CD4-positive, alpha-beta T cell treated with Interleukin-12 subunit alpha and Interleukin-12 subunit beta, for 1 hour (primary cell): Measurements from ENCODE around the gene ARHGEF12.

ENCODE experiments used
- DNase-seq: peaks from one replicate; pipeline ENCODE4 v3.0.0-alpha.2; 2020

ARHGEF12 gene

GRCh38 chr11:120432056-120433018 is 96.1 kb downstream of the ARHGEF12 start:
- DNase-seq, result no peak

GRCh38 chr11:120441592-120441991 is 105.4 kb downstream of the ARHGEF12 start:
- no peak for DNase-seq

GRCh38 chr11:120442031-120442430 is 105.8 kb downstream of the ARHGEF12 start:
- no peak for DNase-seq

GRCh38 chr11:120446802-120447201 is 110.6 kb downstream of the ARHGEF12 start:
- no peak for DNase-seq

- no peak for DNase-seq
These were observed 112.0 kb downstream of the ARHGEF12 start for GRCh38 chr11:120448240-120448639.

GRCh38 chr11:120455487-120455886 is 119.3 kb downstream of the ARHGEF12 start:
- no peak for DNase-seq

GRCh38 chr11:120457996-120458395 is 121.8 kb downstream of the ARHGEF12 start:
- DNase-seq, result no peak

GRCh38 chr11:120462825-120463224 is 126.6 kb downstream of the ARHGEF12 start:
- DNase-seq, result no peak

GRCh38 chr11:120465921-120466534 is 129.8 kb downstream of the ARHGEF12 start:
- no peak for DNase-seq

- no peak for DNase-seq
These were observed 131.4 kb downstream of the ARHGEF12 start for GRCh38 chr11:120467627-120468026.

- DNase-seq, result no peak
These were observed 134.9 kb downstream of the ARHGEF12 start for GRCh38 chr11:120471131-120471530.

GRCh38 chr11:120471994-120472393 is 135.8 kb downstream of the ARHGEF12 start:
- DNase-seq, result no peak

- DNase-seq, result no peak
These were observed 137.3 kb downstream of the ARHGEF12 start for GRCh38 chr11:120473503-120473902.

- no peak for DNase-seq
These were observed 145.9 kb downstream of the ARHGEF12 start for GRCh38 chr11:120482149-120482548.

- DNase-seq, result no peak
These were observed 148.5 kb downstream of the ARHGEF12 start for GRCh38 chr11:120484722-120485121.

- no peak for DNase-seq
These were observed 149.9 kb downstream of the ARHGEF12 start for GRCh38 chr11:120486138-120486537.

- DNase-seq, result no peak
These were observed 153.6 kb downstream of the ARHGEF12 start for GRCh38 chr11:120489799-120490198.

GRCh38 chr11:120492486-120492885 is 156.3 kb downstream of the ARHGEF12 start:
- no peak for DNase-seq

- no peak for DNase-seq
These were observed 158.4 kb downstream of the ARHGEF12 start for GRCh38 chr11:120494595-120494994.

- DNase-seq, result no peak
These were observed 162.9 kb downstream of the ARHGEF12 start for GRCh38 chr11:120499088-120499487.

- no peak for DNase-seq
These were observed 163.6 kb downstream of the ARHGEF12 start for GRCh38 chr11:120499859-120500258.

GRCh38 chr11:120500414-120501071 is 164.3 kb downstream of the ARHGEF12 start:
- no peak for DNase-seq

- DNase-seq, result no peak
These were observed 165.2 kb downstream of the ARHGEF12 start for GRCh38 chr11:120501440-120501839.
